HCT116 (cell line): Measurements from ENCODE around the gene IRGM. TPM values are rescaled to one million over a fixed set of nuclear protein-coding genes. Genes with fewer than 3 reads are reported as not detected.

Experiments used
- ATAC-seq: fragments of 200-7000 bp; cut with Tn5 transposase; 2 replicates; pipeline ENCODE4 v1.9.1; 2020; ENCODE audit warnings: mild to moderate bottlenecking, moderate library complexity
- BruUV-seq: library from RNA; stranded (reverse); fragments of 400-500 nt; replicated peaks from 2 replicates; lab custom pipeline; 2021; lab: Mats Ljungman, UMichigan
- CTCF ChIA-PET: fragments of 300-600 bp; sonication (Branson Sonifier 250); formaldehyde crosslinking; loops from one replicate; lab custom pipeline; 2021; ENCODE audit warnings: antibody characterized with exemption; lab: Charles Lee
- POLR2A ChIA-PET: fragments of 300-600, 350-600 bp; sonication (Branson Sonifier 250); formaldehyde crosslinking; loops from one replicate; lab custom pipeline; 2021; ENCODE audit warnings: antibody characterized with exemption; lab: Charles Lee
- RAD21 ChIA-PET, 2 experiments: fragments of 300-600 bp; sonication (Branson Sonifier 250); formaldehyde crosslinking; loops; one replicate each; lab custom pipeline; 2023; ENCODE audit warnings: low total read pairs in 2 of 2; ENCODE audit not compliant: uncharacterized antibody in 2 of 2, unreplicated experiment in 2 of 2, low non-redundant PET in 1 of 2; lab: Charles Lee
- DNase-seq: peaks from one replicate; pipeline ENCODE4 v3.0.0-alpha.2; 2010; ENCODE audit warnings: low read depth, low spot score
- H2AFZ ChIP-seq: fragments of 200-600 bp; shearing (Covaris generic), sonication (generic); 2 replicates; pipeline ENCODE4 v1.6.1; 2017; ENCODE audit warnings: low read depth, mixed run types, mixed read lengths, antibody characterized with exemption, low read length; ENCODE audit not compliant: poor library complexity, severe bottlenecking
- H3K27ac ChIP-seq: 2 replicates; pipeline ENCODE4 v1.5.1; 2012; ENCODE audit warnings: low read depth, low read length
- H3K27me3 ChIP-seq: fragments of 200-600 bp; sonication (generic); 2 replicates; pipeline ENCODE4 v1.6.1; 2016; ENCODE audit warnings: mixed run types, low read length, mixed read lengths; ENCODE audit not compliant: insufficient read depth
- H3K36me3 ChIP-seq, 2 experiments: fragments of 200-500 bp in 1 of 2; fragments of 200-600 bp in 1 of 2; sonication (Bioruptor generic) in 1 of 2; sonication (generic) in 1 of 2; 2 replicates each; pipeline versions ENCODE4 v1.5.1 to v1.6.1; 2014 to 2016; ENCODE audit warnings: low read length in 2 of 2, inconsistent platforms in 1 of 2, mixed read lengths in 1 of 2, mixed run types in 1 of 2; ENCODE audit not compliant: insufficient read depth in 2 of 2, control insufficient read depth in 1 of 2
- H3K4me1 ChIP-seq, 2 experiments: fragments of 200-600 bp in 1 of 2; sonication (generic) in 1 of 2; 2 replicates each; pipeline versions ENCODE4 v1.5.1 to v1.6.1; 2012 to 2017; ENCODE audit warnings: low read length in 2 of 2, inconsistent platforms in 1 of 2, mild to moderate bottlenecking in 1 of 2, mixed read lengths in 1 of 2, mixed run types in 1 of 2, moderate library complexity in 1 of 2; ENCODE audit not compliant: insufficient read depth in 2 of 2, control insufficient read depth in 1 of 2
- H3K4me2 ChIP-seq: fragments of 200-600 bp; sonication (generic); 2 replicates; pipeline ENCODE4 v1.6.1; 2017; ENCODE audit warnings: mixed run types, low read length, mixed read lengths
- H3K4me3 ChIP-seq, 2 experiments: fragments of 200-600 bp in 1 of 2; sonication (generic) in 1 of 2; replicated peaks in 1 of 2; 2 replicates each; pipeline ENCODE4 v1.5.1; 2011 to 2016; ENCODE audit warnings: low read length in 2 of 2, control low read depth in 1 of 2, low read depth in 1 of 2, mild to moderate bottlenecking in 1 of 2, mixed read lengths in 1 of 2, mixed run types in 1 of 2
- H3K79me2 ChIP-seq: fragments of 200-600 bp; sonication (generic); 2 replicates; pipeline ENCODE4 v1.6.1; 2017; ENCODE audit warnings: mild to moderate bottlenecking, mixed run types, low read length, moderate library complexity, mixed read lengths; ENCODE audit not compliant: insufficient read depth
- H3K9ac ChIP-seq: fragments of 200-600 bp; sonication (generic); 2 replicates; pipeline ENCODE4 v1.6.1; 2016; ENCODE audit warnings: low read length, mixed read lengths
- H3K9me2 ChIP-seq: fragments of 200-600 bp; sonication (generic), shearing (Covaris generic); 2 replicates; pipeline ENCODE4 v1.6.1; 2017; ENCODE audit warnings: mixed run types, mild to moderate bottlenecking, moderate library complexity; ENCODE audit not compliant: insufficient read depth
- H3K9me3 ChIP-seq, 2 experiments: fragments of 200-500 bp in 1 of 2; fragments of 200-600 bp in 1 of 2; sonication (Bioruptor generic) in 1 of 2; sonication (generic) in 1 of 2; 2 replicates each; pipeline ENCODE4 v1.6.1; 2014 to 2017; ENCODE audit warnings: low read length in 2 of 2, mixed read lengths in 2 of 2, inconsistent platforms in 1 of 2, low read depth in 1 of 2, mild to moderate bottlenecking in 1 of 2, mixed run types in 1 of 2, moderate library complexity in 1 of 2; ENCODE audit not compliant: control insufficient read depth in 1 of 2, insufficient read depth in 1 of 2
- H4K20me1 ChIP-seq: fragments of 200-600 bp; sonication (generic), shearing (Covaris generic); 2 replicates; pipeline ENCODE4 v1.6.1; 2017; ENCODE audit warnings: mixed run types, mild to moderate bottlenecking, moderate library complexity; ENCODE audit not compliant: insufficient read depth
- CEBPB ChIP-seq: IDR thresholded peaks from 2 replicates; pipeline ENCODE4 v1.6.1; 2012; ENCODE audit warnings: low read depth
- CTCF ChIP-seq, 3 experiments: fragments of 200-600 bp in 1 of 3; sonication (generic) in 1 of 3; IDR thresholded peaks in 2 of 3; conservative IDR thresholded peaks in 1 of 3; 2 replicates each; pipeline ENCODE4 v1.5.1; 2012 to 2017; ENCODE audit warnings: low read depth in 2 of 3, low read length in 2 of 3, antibody characterized with exemption in 1 of 3, borderline replicate concordance in 1 of 3, control low read depth in 1 of 3, mild to moderate bottlenecking in 1 of 3, mixed read lengths in 1 of 3, mixed run types in 1 of 3, moderate library complexity in 1 of 3; ENCODE audit not compliant: insufficient read depth in 1 of 3
- ELF1 ChIP-seq: IDR thresholded peaks from 2 replicates; pipeline ENCODE4 v1.6.1; 2012; ENCODE audit warnings: low read depth, borderline replicate concordance
- FOSL1 ChIP-seq: IDR thresholded peaks from 2 replicates; pipeline ENCODE4 v1.6.1; 2012; ENCODE audit warnings: low read depth
- JUND ChIP-seq: IDR thresholded peaks from 2 replicates; pipeline ENCODE4 v1.6.1; 2012
- MAX ChIP-seq: IDR thresholded peaks from 2 replicates; pipeline ENCODE4 v1.6.1; 2012
- RAD21 ChIP-seq: IDR thresholded peaks from 2 replicates; pipeline ENCODE4 v1.6.1; 2012; ENCODE audit warnings: low read depth, mild to moderate bottlenecking
- SIN3A ChIP-seq: IDR thresholded peaks from 2 replicates; pipeline ENCODE4 v1.6.1; 2012; ENCODE audit warnings: low read depth
- SP1 ChIP-seq: IDR thresholded peaks from 2 replicates; pipeline ENCODE4 v1.6.1; 2012; ENCODE audit warnings: low read depth
- SRF ChIP-seq: IDR thresholded peaks from 2 replicates; pipeline ENCODE4 v1.6.1; 2012; ENCODE audit warnings: low read depth
- TCF7L2 ChIP-seq: IDR thresholded peaks from 2 replicates; pipeline ENCODE4 v1.7.0; 2011; ENCODE audit warnings: borderline replicate concordance, inconsistent platforms; ENCODE audit not compliant: insufficient read depth, insufficient read length; ENCODE audit errors: extremely low read depth
- ZFX ChIP-seq: fragments of 450-650 bp; IDR thresholded peaks from 2 replicates; pipeline ENCODE4 v1.6.1; 2017
- intact Hi-C: fragments of 100-400 bp; cut with micrococcal nuclease; formaldehyde crosslinking; loops from 2 replicates; pipeline ENCODE4 v1.10.0; 2022
- total RNA-seq: library from RNA; stranded (reverse); gene quantifications from one replicate; pipeline ENCODE4 v1.2.1, GENCODE V29; 2021; ENCODE audit not compliant: unreplicated experiment

Gene IRGM
- total RNA-seq, 1 experiment from 2014 or later: not detected

- no peaks in the 10 kb centered on the region for H3K27me3 ChIP-seq
- H3K9me3 ChIP-seq: no peaks in the 10 kb centered on the region
- H3K9ac ChIP-seq: no peak overlapping the region
- H3K4me3 ChIP-seq: no peak overlapping the region
- no peak overlapping the region for H3K27ac ChIP-seq
- H3K36me3 ChIP-seq: no peaks in the 10 kb centered on the region
- intact Hi-C loops: no loop called here
- no peak overlapping the region for H3K4me2 ChIP-seq
- DNase-seq: no peak
- no peak overlapping the region for H2AFZ ChIP-seq
- ChIA-PET CTCF (no interaction called here), POLR2A (no interaction called here)
- TF ChIP-seq ELF1 (no peak), SIN3A (no peak), CTCF (IDR thresholded peaks at IDR 0.05 in 2 of 3, conservative IDR thresholded peaks at IDR 0.05 in 1 of 3; ENCODE audit: borderline replicate concordance in 1 of 3, insufficient read depth in 1 of 3, low read depth in 2 of 3, low read length in 2 of 3) (no peak), CEBPB (no peak), SRF (no peak), RAD21 (no peak), JUND (no peak), FOSL1 (no peak), MAX (no peak)
- TF ChIP-seq, all 23 proteins: peak for 0
- H3K9me2 ChIP-seq: no peaks in the 10 kb centered on the region
- no TSS peak for BruUV-seq
- ATAC-seq: no peak
- H3K79me2 ChIP-seq: no peaks in the 10 kb centered on the region
- H3K4me1 ChIP-seq: no peaks in the 10 kb centered on the region
- RAD21 ChIA-PET: no interaction called here
- no peaks in the 10 kb centered on the region for H4K20me1 ChIP-seq
Measured at GRCh38 chr5:150860246-150860821, 14.0 kb downstream of the IRGM start.

- ChIA-PET RAD21 (no interaction called here), CTCF (no interaction called here), POLR2A (no interaction called here)
- Histone ChIP-seq H3K27ac (no peak overlapping the region), H3K4me3 (no peak overlapping the region), H3K9me2 (no peaks in the 10 kb centered on the region), H3K9me3 (no peaks in the 10 kb centered on the region), H3K4me2 (no peak overlapping the region), H3K36me3 (no peaks in the 10 kb centered on the region), H3K27me3 (no peaks in the 10 kb centered on the region), H3K79me2 (no peaks in the 10 kb centered on the region), H2AFZ (no peak overlapping the region), H3K9ac (no peak overlapping the region), H4K20me1 (no peaks in the 10 kb centered on the region), H3K4me1 (no peaks in the 10 kb centered on the region)
- intact Hi-C loops: no loop called here
- ATAC-seq (no peak), DNase-seq (no peak)
- BruUV-seq: no TSS peak
- TF ChIP-seq SRF (no peak), ZFX (no peak), CTCF (IDR thresholded peaks at IDR 0.05 in 2 of 3, conservative IDR thresholded peaks at IDR 0.05 in 1 of 3; ENCODE audit: borderline replicate concordance in 1 of 3, insufficient read depth in 1 of 3, low read depth in 2 of 3, low read length in 2 of 3) (no peak), SP1 (no peak), JUND (no peak), TCF7L2 (no peak), MAX (no peak)
Measured at GRCh38 chr5:150862070-150862469, 15.7 kb downstream of the IRGM start.
